NCI-H1048 (cell line): ENCODE measurements around the gene FAM25A.

ENCODE experiments used
- DNase-seq: peaks from one replicate; lab custom pipeline; 2025; lab: John Stamatoyannopoulos, UW

Gene FAM25A

DNA sequence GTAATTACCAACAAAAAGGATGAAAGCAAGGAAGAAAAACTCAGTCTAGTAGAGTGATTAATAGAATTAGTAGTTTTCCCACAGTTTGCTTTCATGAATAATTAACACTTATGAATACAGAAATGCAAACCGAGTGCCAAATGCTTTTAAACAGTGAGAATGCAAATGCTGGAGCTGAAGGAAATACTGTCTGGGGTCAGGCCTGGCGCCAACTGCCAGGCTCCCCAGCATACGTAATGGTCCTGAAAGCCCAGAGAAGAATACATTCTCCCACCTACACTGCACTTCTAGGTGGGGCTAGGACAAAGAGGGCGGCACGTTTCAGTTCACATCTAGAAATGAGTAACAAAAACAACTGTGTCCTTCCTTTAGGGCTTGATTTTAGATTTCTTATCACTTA lies 44.6 kb downstream of the FAM25A start:
- no peak for DNase-seq

DNA sequence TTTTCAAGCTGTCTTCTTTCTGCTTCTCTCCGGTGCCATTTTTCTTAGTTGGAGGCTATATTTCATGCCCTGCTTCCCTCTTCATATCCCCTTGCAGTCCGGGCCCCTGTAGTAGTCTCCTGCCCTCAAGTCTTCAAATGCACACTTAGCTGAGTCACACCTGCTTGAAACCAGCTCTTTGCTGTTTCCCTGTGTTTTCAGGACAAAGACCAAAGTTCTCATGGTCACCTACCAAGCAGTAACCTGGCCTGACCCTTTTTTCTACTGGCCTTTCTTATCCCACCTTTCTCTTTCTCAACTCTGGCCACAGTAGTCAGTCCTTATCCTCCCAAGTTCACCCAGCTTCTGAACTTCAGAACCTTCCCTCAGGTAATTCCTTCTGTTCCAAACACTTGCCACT lies 46.1 kb downstream of the FAM25A start:
- no peak for DNase-seq

DNA sequence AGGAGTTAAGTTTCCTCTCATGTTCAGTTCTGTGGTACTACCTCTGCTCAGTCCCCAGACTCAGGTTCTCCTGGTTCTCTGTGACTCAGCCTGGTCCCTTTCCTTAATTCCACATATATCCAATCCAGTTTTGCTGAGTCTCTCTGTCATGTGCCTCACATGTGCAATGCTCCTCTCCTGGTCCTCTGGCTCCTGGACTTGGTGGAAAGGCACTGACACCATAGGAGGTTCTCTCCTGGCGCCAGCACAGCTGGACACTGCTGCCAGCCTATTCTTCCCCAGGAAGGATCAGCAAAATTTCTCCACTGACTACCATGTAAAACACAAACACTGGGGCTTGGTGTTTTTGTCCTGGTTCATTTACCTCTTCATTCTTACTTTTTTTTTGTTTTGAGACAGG lies 46.8 kb downstream of the FAM25A start:
- no peak for DNase-seq

DNA sequence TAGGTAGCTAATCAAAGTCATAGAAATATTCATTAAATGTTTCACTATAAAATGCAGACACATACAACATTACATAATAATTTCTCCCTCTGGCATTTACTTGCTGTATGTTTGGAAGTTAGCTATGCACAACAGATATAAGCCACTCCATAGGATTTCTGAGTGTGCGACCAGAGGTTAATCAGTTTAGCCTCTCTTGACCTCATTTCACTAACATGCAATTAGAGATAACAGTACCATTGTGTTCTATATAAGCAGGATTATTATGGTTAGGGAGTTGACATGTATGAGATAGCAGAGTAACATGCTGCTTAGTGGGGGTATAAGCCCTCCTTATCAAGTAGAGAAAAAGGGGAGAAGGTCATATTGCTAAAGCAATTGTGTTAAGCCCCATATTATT lies 48.2 kb downstream of the FAM25A start:
- DNase-seq = no peak

DNA sequence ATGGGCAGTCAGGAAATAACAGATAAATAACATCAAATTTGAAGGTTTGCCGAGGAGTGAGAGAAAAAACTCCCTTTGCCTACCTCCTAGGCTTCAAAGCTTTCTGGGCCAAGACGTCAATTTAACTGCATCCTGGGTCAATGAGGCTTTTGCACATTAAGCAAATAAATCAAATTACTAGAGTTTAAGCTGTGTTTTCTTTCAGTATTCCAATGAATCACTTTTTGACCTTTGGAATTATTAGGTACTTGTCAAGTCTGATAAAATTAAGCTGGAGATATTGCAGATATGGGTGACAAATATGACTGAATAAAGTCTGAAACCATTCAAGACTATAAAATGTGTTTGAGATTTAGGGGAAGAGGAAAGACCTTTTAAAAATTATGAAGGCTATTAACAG lies 52.4 kb downstream of the FAM25A start:
- no peak for DNase-seq
